ENCODE data around the gene TBPL1. TPM values are rescaled to one million over a fixed set of nuclear protein-coding genes. Genes with fewer than 3 reads are reported as not detected.

The TBPL1 gene
- total RNA-seq, 1 experiment from 2014 or later: 161 TPM

GRCh38 chr6:133986942-133987341, 33.9 kb downstream of the TBPL1 start:
- Histone ChIP-seq H3K4me3 (ENCODE audit: low read length) (no peak overlapping the region), H3K9me3 (ENCODE audit: low read length) (no peaks in the 10 kb centered on the region), H3K9me2 (replicated peaks; ENCODE audit: insufficient read depth, low read length) (no peaks in the 10 kb centered on the region), H4K20me1 (ENCODE audit: insufficient read depth, low read depth, low read length) (0 out of 2 replicates have a peak, but pooled peaks cover 10% of the 10 kb centered on the region), H3K79me2 (ENCODE audit: low read length) (peaks cover 4% of the 10 kb centered on the region; the same call in 1 of the 2 replicates), H2AFZ (ENCODE audit: low read length) (no peak overlapping the region), H3K4me2 (ENCODE audit: low read depth, low read length, poor library complexity, severe bottlenecking) (no peak overlapping the region), H3K9ac (ENCODE audit: low read length) (no peak overlapping the region), H3K27me3 (ENCODE audit: low read length) (no peaks in the 10 kb centered on the region), H3K27ac (ENCODE audit: low read length) (no peak overlapping the region), H3K4me1 (ENCODE audit: low read length) (no peaks in the 10 kb centered on the region), H3K36me3 (ENCODE audit: insufficient read depth, low read length) (peaks cover 61% of the 10 kb centered on the region)
- DNase-seq: no peak

- H2AFZ ChIP-seq (ENCODE audit: low read length): no peak overlapping the region
- no peak overlapping the region for H3K27ac ChIP-seq (ENCODE audit: low read length)
- H3K4me1 ChIP-seq (ENCODE audit: low read length): no peaks in the 10 kb centered on the region
- H3K79me2 ChIP-seq (ENCODE audit: low read length): no peaks in the 10 kb centered on the region
- H3K4me2 ChIP-seq (ENCODE audit: low read depth, low read length, poor library complexity, severe bottlenecking): no peak overlapping the region
- no peaks in the 10 kb centered on the region for H3K9me2 ChIP-seq (replicated peaks; ENCODE audit: insufficient read depth, low read length)
- H3K36me3 ChIP-seq (ENCODE audit: insufficient read depth, low read length): peaks cover 37% of the 10 kb centered on the region; the same call in 1 of the 2 replicates
- no peak for DNase-seq
- 0 out of 2 replicates have a peak, but pooled peaks cover 9% of the 10 kb centered on the region for H4K20me1 ChIP-seq (ENCODE audit: insufficient read depth, low read depth, low read length)
- no peaks in the 10 kb centered on the region for H3K27me3 ChIP-seq (ENCODE audit: low read length)
- no peak overlapping the region for H3K9ac ChIP-seq (ENCODE audit: low read length)
- no peaks in the 10 kb centered on the region for H3K9me3 ChIP-seq (ENCODE audit: low read length)
- H3K4me3 ChIP-seq (ENCODE audit: low read length): no peak overlapping the region
These were observed 36.5 kb downstream of the TBPL1 start for GRCh38 chr6:133989525-133989924.

- Histone ChIP-seq H3K4me1 (ENCODE audit: low read length) (no peaks in the 10 kb centered on the region), H3K9ac (ENCODE audit: low read length) (no peak overlapping the region), H4K20me1 (ENCODE audit: insufficient read depth, low read depth, low read length) (0 out of 2 replicates have a peak, but pooled peaks cover 9% of the 10 kb centered on the region), H3K27me3 (ENCODE audit: low read length) (no peaks in the 10 kb centered on the region), H3K36me3 (ENCODE audit: insufficient read depth, low read length) (peaks cover 33% of the 10 kb centered on the region; the same call in 1 of the 2 replicates), H3K4me3 (ENCODE audit: low read length) (no peak overlapping the region), H3K9me3 (ENCODE audit: low read length) (no peaks in the 10 kb centered on the region), H2AFZ (ENCODE audit: low read length) (no peak overlapping the region), H3K4me2 (ENCODE audit: low read depth, low read length, poor library complexity, severe bottlenecking) (no peak overlapping the region), H3K79me2 (ENCODE audit: low read length) (no peaks in the 10 kb centered on the region), H3K9me2 (replicated peaks; ENCODE audit: insufficient read depth, low read length) (no peaks in the 10 kb centered on the region), H3K27ac (ENCODE audit: low read length) (no peak overlapping the region)
- DNase-seq: no peak
These were observed 37.3 kb downstream of the TBPL1 start for GRCh38 chr6:133990321-133990720.

GRCh38 chr6:133991096-133991593, 38.1 kb downstream of the TBPL1 start:
- no peak overlapping the region for H3K4me3 ChIP-seq (ENCODE audit: low read length)
- H3K27ac ChIP-seq (ENCODE audit: low read length): no peak overlapping the region
- no peak for DNase-seq
- no peaks in the 10 kb centered on the region for H3K79me2 ChIP-seq (ENCODE audit: low read length)
- no peaks in the 10 kb centered on the region for H3K9me2 ChIP-seq (replicated peaks; ENCODE audit: insufficient read depth, low read length)
- no peaks in the 10 kb centered on the region for H3K27me3 ChIP-seq (ENCODE audit: low read length)
- H2AFZ ChIP-seq (ENCODE audit: low read length): no peak overlapping the region
- 0 out of 2 replicates have a peak, but pooled peaks cover 9% of the 10 kb centered on the region for H4K20me1 ChIP-seq (ENCODE audit: insufficient read depth, low read depth, low read length)
- H3K4me2 ChIP-seq (ENCODE audit: low read depth, low read length, poor library complexity, severe bottlenecking): no peak overlapping the region
- peaks cover 25% of the 10 kb centered on the region; the same call in 1 of the 2 replicates for H3K36me3 ChIP-seq (ENCODE audit: insufficient read depth, low read length)
- H3K4me1 ChIP-seq (ENCODE audit: low read length): no peaks in the 10 kb centered on the region
- H3K9me3 ChIP-seq (ENCODE audit: low read length): no peaks in the 10 kb centered on the region
- no peak overlapping the region for H3K9ac ChIP-seq (ENCODE audit: low read length)

- 0 out of 2 replicates have a peak, but pooled peaks cover 4% of the 10 kb centered on the region for H4K20me1 ChIP-seq (ENCODE audit: insufficient read depth, low read depth, low read length)
- H3K9me2 ChIP-seq (replicated peaks; ENCODE audit: insufficient read depth, low read length): no peaks in the 10 kb centered on the region
- H3K4me1 ChIP-seq (ENCODE audit: low read length): no peaks in the 10 kb centered on the region
- H3K27me3 ChIP-seq (ENCODE audit: low read length): no peaks in the 10 kb centered on the region
- no peak overlapping the region for H3K27ac ChIP-seq (ENCODE audit: low read length)
- DNase-seq: no peak
- H3K9ac ChIP-seq (ENCODE audit: low read length): no peak overlapping the region
- no peaks in the 10 kb centered on the region for H3K9me3 ChIP-seq (ENCODE audit: low read length)
- no peaks in the 10 kb centered on the region for H3K79me2 ChIP-seq (ENCODE audit: low read length)
- no peak overlapping the region for H3K4me2 ChIP-seq (ENCODE audit: low read depth, low read length, poor library complexity, severe bottlenecking)
- H3K36me3 ChIP-seq (ENCODE audit: insufficient read depth, low read length): peaks cover 15% of the 10 kb centered on the region; the same call in 1 of the 2 replicates
- H3K4me3 ChIP-seq (ENCODE audit: low read length): no peak overlapping the region
- H2AFZ ChIP-seq (ENCODE audit: low read length): no peak overlapping the region
These were observed 40.1 kb downstream of the TBPL1 start for GRCh38 chr6:133992992-133993680.

GRCh38 chr6:133995296-133995695, 42.3 kb downstream of the TBPL1 start:
- Histone ChIP-seq H3K9me3 (ENCODE audit: low read length) (no peaks in the 10 kb centered on the region), H2AFZ (ENCODE audit: low read length) (no peak overlapping the region), H3K79me2 (ENCODE audit: low read length) (no peaks in the 10 kb centered on the region), H3K4me3 (ENCODE audit: low read length) (no peak overlapping the region), H3K27me3 (ENCODE audit: low read length) (no peaks in the 10 kb centered on the region), H4K20me1 (ENCODE audit: insufficient read depth, low read depth, low read length) (no peaks in the 10 kb centered on the region), H3K9me2 (replicated peaks; ENCODE audit: insufficient read depth, low read length) (no peaks in the 10 kb centered on the region), H3K9ac (ENCODE audit: low read length) (no peak overlapping the region), H3K27ac (ENCODE audit: low read length) (no peak overlapping the region), H3K4me1 (ENCODE audit: low read length) (no peaks in the 10 kb centered on the region), H3K4me2 (ENCODE audit: low read depth, low read length, poor library complexity, severe bottlenecking) (no peak overlapping the region), H3K36me3 (ENCODE audit: insufficient read depth, low read length) (no peaks in the 10 kb centered on the region; the same call in 1 of the 2 replicates)
- no peak for DNase-seq

- H3K4me3 ChIP-seq (ENCODE audit: low read length): no peak overlapping the region
These were observed 42.7 kb downstream of the TBPL1 start for GRCh38 chr6:133995758-133996157.

GRCh38 chr6:133997267-133997666, 44.2 kb downstream of the TBPL1 start:
- Histone ChIP-seq H3K9me2 (replicated peaks; ENCODE audit: insufficient read depth, low read length) (no peaks in the 10 kb centered on the region), H3K36me3 (ENCODE audit: insufficient read depth, low read length) (no peaks in the 10 kb centered on the region), H3K9me3 (ENCODE audit: low read length) (no peaks in the 10 kb centered on the region), H3K4me2 (ENCODE audit: low read depth, low read length, poor library complexity, severe bottlenecking) (no peak overlapping the region), H3K4me3 (ENCODE audit: low read length) (no peak overlapping the region), H4K20me1 (ENCODE audit: insufficient read depth, low read depth, low read length) (no peaks in the 10 kb centered on the region), H2AFZ (ENCODE audit: low read length) (no peak overlapping the region), H3K27ac (ENCODE audit: low read length) (no peak overlapping the region), H3K79me2 (ENCODE audit: low read length) (no peaks in the 10 kb centered on the region), H3K9ac (ENCODE audit: low read length) (no peak overlapping the region), H3K27me3 (ENCODE audit: low read length) (no peaks in the 10 kb centered on the region), H3K4me1 (ENCODE audit: low read length) (no peaks in the 10 kb centered on the region)
- no peak for DNase-seq

More at GRCh38 chr6:133995758-133996157, 42.7 kb downstream of the TBPL1 start:
- DNase-seq: no peak
- H2AFZ ChIP-seq (ENCODE audit: low read length): no peak overlapping the region
- H3K36me3 ChIP-seq (ENCODE audit: insufficient read depth, low read length): no peaks in the 10 kb centered on the region
- H4K20me1 ChIP-seq (ENCODE audit: insufficient read depth, low read depth, low read length): no peaks in the 10 kb centered on the region
- no peaks in the 10 kb centered on the region for H3K27me3 ChIP-seq (ENCODE audit: low read length)
- no peak overlapping the region for H3K27ac ChIP-seq (ENCODE audit: low read length)
- H3K9ac ChIP-seq (ENCODE audit: low read length): no peak overlapping the region
- no peaks in the 10 kb centered on the region for H3K9me3 ChIP-seq (ENCODE audit: low read length)
- H3K9me2 ChIP-seq (replicated peaks; ENCODE audit: insufficient read depth, low read length): no peaks in the 10 kb centered on the region
- no peaks in the 10 kb centered on the region for H3K4me1 ChIP-seq (ENCODE audit: low read length)
- H3K4me2 ChIP-seq (ENCODE audit: low read depth, low read length, poor library complexity, severe bottlenecking): no peak overlapping the region
- H3K79me2 ChIP-seq (ENCODE audit: low read length): no peaks in the 10 kb centered on the region
